Activated naive CD8-positive, alpha-beta T cell treated with anti-CD3 and anti-CD28 coated beads, Interleukin-2, amount 50 U/mL, for 16 hours (primary cell): ENCODE measurements around the gene SNAP23.
A peak's percentile ranks its signal among the peaks of the same experiment; 100 is the strongest.
"Not testable (repeated sequence)": the region's sequence is repeated elsewhere in the genome, so short reads cannot be mapped to it uniquely, and the experiment has no call there.

Experiments used
- DNase-seq: peaks from one replicate; pipeline ENCODE4 v3.0.0-alpha.2; 2020; ENCODE audit warnings: low read depth, low spot score

Gene SNAP23

GRCh38 chr15:42498212-42499068 lies 3.0 kb downstream of the SNAP23 start:
- no peak for DNase-seq

GRCh38 chr15:42499858-42500609 lies 4.6 kb downstream of the SNAP23 start:
- no peak for DNase-seq

- DNase-seq, result no peak
Observed at GRCh38 chr15:42502477-42502876, 7.0 kb downstream of the SNAP23 start.

GRCh38 chr15:42503825-42504224 lies 8.4 kb downstream of the SNAP23 start:
- no peak for DNase-seq

- no peak for DNase-seq
Observed at GRCh38 chr15:42504631-42505030, 9.2 kb downstream of the SNAP23 start.

- DNase-seq, result no peak
Observed at GRCh38 chr15:42507514-42507913, 12.1 kb downstream of the SNAP23 start.

- no peak for DNase-seq
Observed at GRCh38 chr15:42508263-42508690, 12.8 kb downstream of the SNAP23 start.

GRCh38 chr15:42510258-42511006 lies 15.0 kb downstream of the SNAP23 start:
- DNase-seq, result no peak

- no peak for DNase-seq
Observed at GRCh38 chr15:42511007-42511391, 15.6 kb downstream of the SNAP23 start.

- DNase-seq, result no peak
Observed at GRCh38 chr15:42523331-42523730, 27.9 kb downstream of the SNAP23 start.

- no peak for DNase-seq
Observed at GRCh38 chr15:42528970-42529369, 33.5 kb downstream of the SNAP23 start.

GRCh38 chr15:42533246-42533645 lies 37.8 kb downstream of the SNAP23 start:
- no peak for DNase-seq

- no peak for DNase-seq
Observed at GRCh38 chr15:42544853-42545629, 49.6 kb downstream of the SNAP23 start.

- no peak for DNase-seq
Observed at GRCh38 chr15:42547918-42548248, 52.4 kb downstream of the SNAP23 start.

- DNase-seq, result peak; percentile 69
Observed at GRCh38 chr15:42548249-42549031, 53.0 kb downstream of the SNAP23 start, which contains the start of the genes HAUS2 and LRRC57. HAUS2 (plus strand) TSS chr15:42548838; CDS start chr15:42548873, 35 bp downstream. LRRC57 (minus strand) TSS chr15:42548793; CDS start chr15:42548434, 359 bp downstream.

- DNase-seq, result no peak
Observed at GRCh38 chr15:42549032-42549491, 53.6 kb downstream of the SNAP23 start.

GRCh38 chr15:42549741-42550392 lies 54.4 kb downstream of the SNAP23 start:
- DNase-seq, result no peak

- DNase-seq, result no peak
Observed at GRCh38 chr15:42553554-42553953, 58.1 kb downstream of the SNAP23 start.

GRCh38 chr15:42556550-42557207 lies 61.2 kb downstream of the SNAP23 start:
- DNase-seq, result not testable (repeated sequence)
